ENCODE results near the gene TP53TG3C. TPM values are rescaled to one million over a fixed set of nuclear protein-coding genes. Genes with fewer than 3 reads are reported as not detected.
"Not testable (repeated sequence)": the region's sequence is repeated elsewhere in the genome, so short reads cannot be mapped to it uniquely, and the experiment has no call there.

The TP53TG3C gene, protein sequence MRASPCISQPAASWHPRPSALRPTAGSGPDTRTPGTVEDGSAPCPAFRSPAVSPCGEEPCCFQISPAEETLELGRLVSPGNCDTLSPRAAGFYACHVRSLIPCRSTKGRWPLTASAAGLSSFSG
- not detected for total RNA-seq

DNA sequence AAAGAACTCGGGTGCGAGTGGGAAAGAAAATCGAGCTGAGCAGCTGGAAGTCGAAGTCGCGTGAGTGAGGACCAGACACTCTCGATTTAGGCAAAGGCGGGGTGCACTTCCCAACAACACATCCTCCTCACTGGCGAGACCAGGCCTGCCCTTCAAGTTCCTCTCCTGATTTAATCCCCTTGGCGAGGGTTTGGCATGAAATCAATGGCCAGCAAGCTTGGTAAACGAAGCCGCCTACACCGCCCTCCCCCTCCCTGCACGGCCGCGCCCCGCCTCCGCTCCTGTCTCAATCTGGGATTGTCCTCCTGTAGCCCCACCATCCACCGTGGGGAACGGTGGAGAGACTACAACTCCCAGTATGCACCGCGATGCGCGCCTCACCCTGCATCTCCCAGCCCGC, at the start of gene TP53TG3C:
TSS of gene TP53TG3C (plus strand) at position 301 of the 400 bp plus-strand sequence. CDS start at position 369, 68 bp downstream.
- H3K4me1 Mint-ChIP-seq (ENCODE audit: low read depth); H3K4me3 Mint-ChIP-seq; H3K9me3 Mint-ChIP-seq; ATAC-seq (replicated peaks in 1 of 2); H3K27me3 Mint-ChIP-seq (ENCODE audit: low read depth); H3K36me3 Mint-ChIP-seq (ENCODE audit: insufficient read depth in 2 of 2); DNase-seq; H3K27ac Mint-ChIP-seq: not testable (repeated sequence)

Other genes starting within 250 kb of the TP53TG3C start
- not detected for gene TP53TG3E, start 110.1 kb downstream of the TP53TG3C start, total RNA-seq
- not detected for gene TP53TG3B, start 166.6 kb downstream of the TP53TG3C start, total RNA-seq